GM04504 (cell line): ENCODE measurements around the gene NF1.

Experiments used
- DNase-seq: peaks from one replicate; pipeline ENCODE4 v3.0.0-alpha.2; 2012; ENCODE audit warnings: low read depth

NF1 gene

GRCh38 chr17:31386542-31387075 is 291.8 kb downstream of the NF1 start:
- DNase-seq, result no peak

DNA sequence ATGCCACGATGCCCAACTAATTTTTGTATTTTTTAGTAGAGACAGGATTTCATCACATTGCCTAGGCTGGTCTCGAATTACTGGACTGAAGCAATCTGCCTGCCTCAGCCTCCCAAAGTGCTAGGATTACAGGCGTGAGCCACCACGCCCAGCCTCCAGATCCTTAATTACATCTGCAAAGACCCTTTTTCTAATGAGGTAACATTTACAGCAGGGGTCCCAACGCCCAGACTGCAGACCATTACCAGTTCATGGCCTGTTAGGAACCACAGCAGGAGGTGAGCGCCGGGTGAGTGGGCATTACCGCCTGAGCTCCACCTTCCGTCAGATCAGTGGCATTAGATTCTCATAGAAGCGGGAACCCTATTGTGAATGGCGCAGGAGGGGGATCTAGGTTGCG is 292.7 kb downstream of the NF1 start:
- no peak for DNase-seq

DNA sequence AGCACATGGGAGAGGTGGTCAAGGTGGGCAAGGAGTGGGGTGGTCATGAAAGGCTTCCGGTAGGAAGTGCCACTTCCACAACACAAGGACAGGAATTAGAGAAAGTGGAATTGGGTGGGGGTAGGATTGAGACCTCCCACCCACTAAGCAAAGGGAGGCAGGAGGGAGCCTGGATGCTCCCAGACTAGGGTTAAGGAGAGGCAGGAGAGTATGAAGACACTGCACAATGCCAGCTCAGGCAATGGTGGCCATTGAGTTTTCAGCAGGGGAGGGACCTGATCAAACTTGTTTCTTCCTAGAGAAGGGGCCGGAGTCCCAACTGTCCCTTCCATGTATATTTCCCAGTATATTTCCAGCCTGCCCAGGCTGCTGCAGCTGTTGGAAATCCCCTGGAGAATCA is 293.6 kb downstream of the NF1 start:
- DNase-seq, result no peak

DNA sequence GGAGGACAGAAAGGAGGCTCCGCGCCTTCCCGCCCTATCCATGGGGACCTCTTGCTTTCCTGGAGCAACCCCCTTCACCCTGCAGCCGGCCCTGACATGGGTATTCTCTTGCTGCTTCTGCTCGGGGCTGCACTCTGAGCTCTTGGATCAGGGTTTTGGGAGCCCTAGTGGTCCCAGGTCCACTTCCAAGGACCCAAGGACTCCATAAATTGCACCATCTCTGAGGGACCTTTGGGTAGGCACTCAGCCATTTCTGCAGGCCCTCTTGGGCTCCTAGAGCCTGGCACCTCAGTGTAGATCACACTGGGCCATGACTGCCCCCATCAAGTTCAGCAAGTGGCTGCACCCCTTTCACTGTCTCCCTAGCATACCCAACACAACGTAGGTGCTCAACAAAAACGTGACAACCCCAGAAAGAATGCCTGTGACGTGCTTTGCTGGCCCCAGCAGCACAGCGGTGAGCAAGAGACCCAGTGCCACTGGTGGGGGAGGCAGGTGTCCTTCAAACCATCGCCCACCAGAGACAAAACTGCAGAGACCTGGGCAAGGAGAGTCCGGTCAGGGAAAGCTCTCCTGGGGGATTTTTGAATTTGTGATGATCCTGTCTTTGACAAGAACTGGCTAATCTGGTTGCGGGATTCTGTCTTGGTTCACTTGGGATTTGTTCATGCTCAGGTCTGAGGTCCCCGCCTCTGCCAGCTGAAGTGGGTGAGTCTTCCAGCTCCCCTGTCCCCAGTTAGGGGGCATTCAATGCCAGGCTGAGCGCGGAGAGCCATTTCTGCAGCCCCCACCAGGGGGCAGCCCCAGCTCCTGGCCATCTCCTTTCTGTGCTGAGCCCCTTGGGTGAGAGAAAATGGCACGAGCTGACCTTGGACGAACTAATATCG is 294.2 kb downstream of the NF1 start:
- no peak for DNase-seq

DNA sequence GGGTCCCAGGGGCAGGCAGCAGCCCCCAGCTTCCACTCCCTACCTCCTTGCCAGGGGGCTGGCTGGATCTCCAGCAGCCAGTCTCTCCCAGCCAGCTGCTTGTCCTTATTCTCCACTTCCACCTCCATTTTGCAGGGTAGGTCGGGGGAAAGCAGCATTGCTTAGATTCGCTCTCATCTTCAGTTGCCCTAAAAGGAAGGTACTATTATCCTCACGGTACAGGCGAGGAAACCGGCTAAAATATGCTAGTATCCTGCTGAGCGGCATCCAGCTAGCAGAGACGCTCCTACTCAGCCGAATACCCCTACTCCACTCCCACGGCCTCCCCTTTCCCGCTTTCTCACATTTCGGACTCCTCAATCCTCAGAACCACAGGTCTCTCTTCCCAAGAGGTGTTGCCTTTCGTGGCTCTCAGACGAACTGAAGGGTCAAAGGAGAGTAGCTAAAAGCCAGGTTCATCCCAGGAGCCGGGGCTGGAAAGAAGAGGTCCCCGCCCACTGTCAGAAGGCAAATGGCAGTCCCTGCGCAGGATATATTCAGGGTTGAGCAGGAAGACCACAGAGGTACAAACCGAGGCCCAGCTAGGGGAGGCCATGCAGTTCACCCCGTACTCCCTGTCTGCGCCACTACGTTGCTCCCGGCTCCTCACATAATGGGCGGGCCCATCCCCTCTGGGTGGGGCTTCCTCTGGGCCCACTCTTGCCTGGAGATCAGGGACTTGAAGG is 295.0 kb downstream of the NF1 start:
- no peak for DNase-seq

- no peak for DNase-seq
These were observed 295.6 kb downstream of the NF1 start for GRCh38 chr17:31390426-31390747.

DNA sequence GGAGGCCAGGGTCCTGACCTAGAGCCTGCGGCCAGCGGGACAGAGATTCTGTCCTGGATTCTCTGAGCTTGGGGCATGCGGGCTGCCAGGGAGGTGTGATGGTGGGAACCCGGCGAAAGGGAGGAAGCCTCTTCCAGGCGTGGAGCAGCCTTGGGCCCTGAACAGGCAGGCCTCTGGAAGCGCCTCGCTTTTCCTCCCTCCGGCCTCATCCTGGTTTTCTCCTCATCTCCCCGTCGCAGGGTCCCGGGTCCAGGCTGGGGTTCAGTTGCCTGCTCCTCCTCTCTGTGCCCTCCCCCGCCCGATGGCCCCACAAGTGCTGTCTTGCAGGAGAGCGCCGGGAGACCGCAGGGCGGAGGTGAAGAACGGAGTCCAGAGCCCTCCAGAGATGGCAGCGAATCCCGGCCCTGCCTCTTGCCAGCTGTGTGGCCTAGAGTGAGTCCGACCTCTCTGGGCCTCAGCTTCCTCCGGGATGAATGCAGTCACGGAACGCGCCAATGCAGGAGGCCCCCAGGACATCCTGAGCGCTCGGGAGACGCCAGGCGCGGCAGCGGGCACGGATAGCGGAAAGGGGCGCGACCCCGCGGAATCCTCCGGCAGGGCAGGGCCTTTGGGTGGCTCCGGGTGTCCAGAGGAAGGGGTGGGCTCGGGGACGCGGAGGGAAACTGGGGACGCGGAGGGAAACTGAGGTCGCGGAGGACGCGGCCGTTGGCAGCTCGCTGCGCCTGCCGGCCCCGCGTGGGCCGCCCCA is 296.1 kb downstream of the NF1 start:
- DNase-seq, result no peak

DNA sequence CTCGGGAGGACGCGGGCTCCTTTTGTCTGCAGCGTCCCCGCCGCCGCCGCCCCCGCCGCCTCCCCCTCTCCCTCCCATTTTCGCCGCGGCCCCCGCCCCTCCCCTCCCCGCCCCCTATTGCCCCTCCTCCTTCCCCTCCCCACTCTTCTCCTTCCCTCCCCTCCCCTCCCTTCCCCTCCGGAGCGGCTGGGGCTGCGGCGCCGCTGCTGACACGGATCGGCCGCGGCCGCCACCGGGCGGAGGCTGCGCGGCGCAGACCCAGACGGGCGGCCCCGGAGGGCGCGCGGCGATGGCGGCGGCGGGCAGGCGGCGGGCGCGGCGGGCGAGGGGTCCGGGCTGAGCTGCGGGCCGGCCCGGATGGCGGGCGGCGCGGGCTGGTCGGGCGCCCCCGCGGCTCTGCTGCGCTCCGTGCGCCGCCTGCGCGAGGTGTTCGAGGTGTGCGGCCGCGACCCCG is 296.7 kb downstream of the NF1 start, which contains the start of gene RAB11FIP4:
Gene RAB11FIP4, plus strand, starts transcription at position 180 of the 454 bp plus-strand sequence. Its CDS starts 178 bp downstream, at position 358.
- DNase-seq, result no peak

DNA sequence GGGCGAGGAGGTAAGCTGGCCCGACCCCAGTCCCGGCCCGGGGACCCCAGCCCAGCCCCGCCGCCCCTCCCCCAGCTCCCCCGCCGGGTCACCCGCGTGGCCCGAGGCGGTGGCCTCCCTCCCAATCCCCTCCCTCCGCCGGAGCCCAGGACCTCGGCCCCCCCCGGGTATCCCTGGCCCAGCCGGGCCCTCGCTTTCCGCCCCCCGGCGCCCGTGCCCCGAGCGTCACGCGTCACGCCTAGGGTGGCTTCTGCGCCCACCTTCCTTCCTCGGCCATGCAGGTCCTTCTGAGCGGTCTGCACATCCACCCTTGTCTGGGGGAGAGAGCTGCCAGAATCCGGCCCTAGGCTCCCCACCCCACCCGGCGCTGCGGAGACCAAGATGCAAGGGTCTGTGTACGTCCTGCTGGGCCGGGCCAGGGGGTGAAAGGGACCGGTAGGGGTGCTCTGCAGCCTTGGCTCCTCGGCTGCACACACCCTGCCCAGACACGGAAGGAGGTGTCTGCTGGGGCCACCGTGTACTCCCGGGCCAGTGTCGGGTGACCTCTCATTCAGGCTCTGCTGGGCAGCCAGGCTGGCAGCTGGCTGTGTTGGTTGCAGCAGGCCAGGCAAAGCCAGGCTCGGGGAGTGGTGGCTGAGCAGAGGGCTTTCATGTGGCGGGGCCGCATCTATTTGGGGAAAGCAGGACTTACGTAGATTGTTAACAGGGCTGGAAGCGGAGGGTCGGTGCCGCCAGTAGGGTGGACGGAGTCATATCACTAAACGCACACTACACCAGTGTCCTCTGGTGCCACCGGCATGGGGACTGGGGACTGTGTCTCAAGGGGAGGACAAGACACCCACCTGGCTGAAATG is 297.5 kb downstream of the NF1 start:
- no peak for DNase-seq

GRCh38 chr17:31392856-31393748 is 298.3 kb downstream of the NF1 start:
- no peak for DNase-seq

DNA sequence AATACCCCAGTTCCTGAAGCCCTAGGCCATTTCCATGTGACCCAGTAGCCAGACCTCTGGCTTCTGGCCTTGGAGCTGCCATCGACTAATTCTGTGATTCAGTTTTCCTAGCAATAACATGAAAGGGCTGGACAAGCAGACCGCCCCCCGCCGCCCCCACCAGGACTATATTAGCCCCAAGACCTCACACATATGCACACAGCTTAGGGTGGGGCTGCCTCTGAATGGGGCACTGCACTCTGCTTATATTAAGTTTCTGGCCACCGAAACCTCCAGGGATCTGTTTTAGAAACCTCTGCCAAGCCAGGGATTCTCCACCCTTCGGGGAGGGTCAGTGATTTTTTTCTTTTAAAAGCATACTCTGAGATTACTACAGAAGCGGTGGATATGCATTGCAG is 299.0 kb downstream of the NF1 start:
- DNase-seq, result no peak

DNA sequence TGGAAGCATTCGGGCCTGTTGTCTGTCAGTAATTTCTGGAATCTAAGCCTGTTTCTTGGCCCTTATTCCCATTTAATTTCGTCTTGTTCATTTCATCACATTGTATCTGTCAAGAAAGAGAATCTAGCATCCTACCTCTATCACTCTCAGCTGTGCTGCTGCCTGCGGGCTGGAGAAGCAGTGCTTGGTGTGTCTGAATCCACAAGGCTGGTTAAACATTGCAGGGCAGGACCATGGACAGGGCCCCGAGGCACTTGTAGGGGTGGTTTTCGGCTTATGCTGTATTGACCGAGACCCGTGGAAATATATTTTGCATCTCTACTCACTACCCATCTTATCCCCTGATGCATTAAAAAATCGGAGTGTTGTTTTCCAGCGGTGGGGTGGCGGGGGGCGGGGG is 299.8 kb downstream of the NF1 start:
- DNase-seq, result peak; percentile 30

GRCh38 chr17:31397256-31397939 is 302.6 kb downstream of the NF1 start:
- DNase-seq, result no peak

GRCh38 chr17:31398381-31399311 is 303.9 kb downstream of the NF1 start:
- no peak for DNase-seq

- no peak for DNase-seq
These were observed 305.7 kb downstream of the NF1 start for GRCh38 chr17:31400481-31400950.

DNA sequence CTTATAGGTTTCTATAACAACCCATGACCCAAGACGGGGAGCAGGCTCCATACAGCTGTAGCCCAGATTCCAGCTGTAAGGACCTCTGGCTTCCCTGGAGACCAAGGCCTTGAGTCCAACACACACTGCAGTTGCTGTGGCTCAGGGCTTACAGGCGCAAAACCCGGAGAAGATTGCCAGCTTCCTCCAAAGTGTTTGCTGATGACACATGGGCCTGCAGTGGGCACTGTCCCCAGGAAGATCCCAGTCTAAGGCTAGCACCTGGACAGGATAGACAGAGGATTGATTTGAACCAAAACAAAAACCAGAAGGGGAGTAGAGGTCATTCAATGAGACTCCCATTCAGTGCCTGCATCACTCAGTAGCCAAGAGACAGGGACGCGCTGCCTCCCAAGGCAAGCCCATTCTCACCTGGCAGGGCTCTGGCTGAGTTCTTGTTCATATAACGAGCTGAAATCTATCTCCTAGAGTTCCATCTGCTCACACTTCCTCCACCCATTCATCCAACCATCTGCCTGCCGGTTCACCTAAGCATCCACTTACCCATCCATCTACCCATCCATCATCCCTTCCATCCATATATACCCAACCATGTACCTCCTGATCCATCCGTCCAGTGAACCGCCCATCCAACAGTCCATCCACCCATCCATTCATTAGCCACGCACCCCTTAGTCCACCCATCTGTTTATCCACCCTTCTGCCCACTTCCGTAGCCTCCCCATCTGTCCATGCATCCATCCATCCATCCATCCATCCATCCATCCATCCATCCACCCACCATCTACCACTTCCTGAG is 306.9 kb downstream of the NF1 start:
- DNase-seq, result no peak
